MM.1S (cell line): ENCODE measurements around the gene CASP2.

Source experiments
- CTCF ChIP-seq: fragments of 300-600 bp; sonication (generic); IDR thresholded peaks from 2 replicates; pipeline ENCODE4 v1.5.1; 2016; ENCODE audit warnings: antibody characterized with exemption, low read length, mixed read lengths
- EZH2 ChIP-seq: fragments of 300-600 bp; sonication (generic); optimal IDR thresholded peaks from 2 replicates; pipeline ENCODE3; 2017; ENCODE audit warnings: low read depth, mild to moderate bottlenecking, antibody characterized with exemption, low read length, mixed read lengths
- EZH2phosphoT487 ChIP-seq: fragments of 300-600 bp; sonication (generic); IDR thresholded peaks from 2 replicates; pipeline ENCODE4 v1.6.1; 2018; ENCODE audit warnings: antibody characterized with exemption, low read length

- TF ChIP-seq EZH2 = no peak
- no peak for TF ChIP-seq CTCF
- TF ChIP-seq EZH2phosphoT487 = no peak
Measured at GRCh38 chr7:143290293-143290692, 2.1 kb downstream of the CASP2 start.
